H1 (cell line): ENCODE results near the gene SBSN. TPM values are rescaled to one million over a fixed set of nuclear protein-coding genes. Genes with fewer than 3 reads are reported as not detected.

Source experiments
- CTCF ChIA-PET: fragments of 300-600 bp; sonication (Branson Sonifier 250); formaldehyde crosslinking; loops from one replicate; lab custom pipeline; 2021; ENCODE audit not compliant: partially characterized antibody; lab: Charles Lee
- POLR2A ChIA-PET: fragments of 300-600 bp; sonication (Branson Sonifier 250); formaldehyde crosslinking; loops from one replicate; lab custom pipeline; 2021; ENCODE audit warnings: inconsistent platforms; ENCODE audit not compliant: partially characterized antibody; lab: Charles Lee
- DNase-seq, 2 experiments: peaks; one replicate each; pipeline versions ENCODE4 v3.0.0 to v3.0.0-alpha.2; 2010 to 2022; ENCODE audit warnings: low spot score in 2 of 2, low read depth in 1 of 2, mixed read lengths in 1 of 2
- FAIRE-seq: peaks from 2 replicates; lab custom pipeline; 2011; peaks lifted over from hg19 to GRCh38; lab: Jason Lieb, UNC
- H2AFZ ChIP-seq: 2 replicates; pipeline ENCODE4 v1.8.1; 2012; ENCODE audit warnings: low read length, inconsistent platforms
- H2AK5ac ChIP-seq: 2 replicates; pipeline ENCODE4 v1.6.1; 2013; ENCODE audit warnings: low read depth, low read length
- H2BK120ac ChIP-seq: replicated peaks from 2 replicates; pipeline ENCODE3; 2013; ENCODE audit warnings: low read depth, low read length, inconsistent platforms
- H2BK12ac ChIP-seq: 2 replicates; pipeline ENCODE4 v1.6.1; 2013; ENCODE audit warnings: low read depth, low read length
- H2BK15ac ChIP-seq: 2 replicates; pipeline ENCODE4 v1.6.1; 2013; ENCODE audit warnings: low read length
- H2BK20ac ChIP-seq: 2 replicates; pipeline ENCODE4 v1.6.1; 2013; ENCODE audit warnings: low read length
- H2BK5ac ChIP-seq: 2 replicates; pipeline ENCODE4 v1.6.1; 2013; ENCODE audit warnings: low read depth, low read length
- H3K14ac ChIP-seq: 2 replicates; pipeline ENCODE4 v1.6.1; 2013; ENCODE audit warnings: inconsistent platforms; ENCODE audit not compliant: insufficient read length
- H3K18ac ChIP-seq: 2 replicates; pipeline ENCODE4 v1.6.1; 2013; ENCODE audit warnings: low read length; ENCODE audit errors: extremely low read depth
- H3K23ac ChIP-seq: 2 replicates; pipeline ENCODE4 v1.6.1; 2013; ENCODE audit warnings: inconsistent platforms; ENCODE audit not compliant: insufficient read length
- H3K23me2 ChIP-seq: 2 replicates; pipeline ENCODE4 v1.6.1; 2013; ENCODE audit warnings: low read depth, low read length
- H3K27ac ChIP-seq: 2 replicates; pipeline ENCODE4 v1.6.1; 2011; ENCODE audit warnings: low read depth, low read length, inconsistent platforms
- H3K27me3 ChIP-seq, 4 experiments: replicated peaks in 1 of 4; 1 replicate in 1 of 4; 2 replicates in 3 of 4; pipeline versions ENCODE4 v1.6.1 to v1.8.1; 2011 to 2013; ENCODE audit warnings: low read length in 3 of 4, mild to moderate bottlenecking in 3 of 4, inconsistent platforms in 2 of 4, mixed read lengths in 2 of 4, moderate library complexity in 1 of 4; ENCODE audit not compliant: control insufficient read depth in 3 of 4, insufficient read depth in 3 of 4; ENCODE audit errors: extremely low read depth in 1 of 4
- H3K36me3 ChIP-seq, 4 experiments: 2 replicates each; pipeline versions ENCODE4 v1.6.1 to v1.8.1; 2011 to 2013; ENCODE audit warnings: mild to moderate bottlenecking in 4 of 4, low read length in 3 of 4, moderate library complexity in 2 of 4, control low read depth in 1 of 4, inconsistent platforms in 1 of 4; ENCODE audit not compliant: insufficient read depth in 4 of 4, control insufficient read depth in 2 of 4
- H3K4ac ChIP-seq: replicated peaks from 2 replicates; pipeline ENCODE3; 2013; ENCODE audit warnings: low read length, low read depth, mixed read lengths, inconsistent platforms; ENCODE audit not compliant: insufficient read length
- H3K4me1 ChIP-seq, 4 experiments: replicated peaks in 1 of 4; 1 replicate in 1 of 4; 2 replicates in 3 of 4; pipeline versions ENCODE4 v1.6.1 to v1.8.1; 2011 to 2013; ENCODE audit warnings: low read length in 3 of 4, inconsistent platforms in 2 of 4, mixed read lengths in 1 of 4; ENCODE audit not compliant: insufficient read depth in 4 of 4, control insufficient read depth in 3 of 4
- H3K4me2 ChIP-seq, 2 experiments: 2 replicates each; pipeline versions ENCODE4 v1.6.1 to v1.8.1; 2011 to 2013; ENCODE audit warnings: low read depth in 2 of 2, low read length in 2 of 2, control low read depth in 1 of 2, inconsistent platforms in 1 of 2, mild to moderate bottlenecking in 1 of 2; ENCODE audit not compliant: insufficient read depth in 1 of 2
- H3K4me3 ChIP-seq, 4 experiments: fragments of 200-600, 300-600 bp in 1 of 4; sonication (generic), shearing (Covaris generic), sonication (Bioruptor Twin) in 1 of 4; 2 replicates each; pipeline versions ENCODE4 v1.5.1 to v1.8.1; 2011 to 2016; ENCODE audit warnings: low read length in 4 of 4, low read depth in 3 of 4, control low read depth in 2 of 4, inconsistent platforms in 2 of 4, mild to moderate bottlenecking in 2 of 4, mixed read lengths in 1 of 4, moderate library complexity in 1 of 4; ENCODE audit not compliant: insufficient read depth in 2 of 4; ENCODE audit errors: extremely low read depth in 1 of 4
- H3K56ac ChIP-seq: replicated peaks from 2 replicates; pipeline ENCODE3; 2013; ENCODE audit warnings: low read depth, mild to moderate bottlenecking, mixed read lengths, low read length, inconsistent platforms; ENCODE audit not compliant: insufficient read length
- H3K79me1 ChIP-seq: 2 replicates; pipeline ENCODE4 v1.6.1; 2013; ENCODE audit warnings: low read depth, low read length, control low read depth
- H3K79me2 ChIP-seq, 2 experiments: 2 replicates each; pipeline versions ENCODE4 v1.6.1 to v1.8.1; 2012 to 2013; ENCODE audit warnings: low read length in 2 of 2, mild to moderate bottlenecking in 2 of 2, inconsistent platforms in 1 of 2; ENCODE audit not compliant: insufficient read depth in 2 of 2, control insufficient read depth in 1 of 2
- H3K9ac ChIP-seq, 4 experiments: replicated peaks in 1 of 4; 1 replicate in 1 of 4; 2 replicates in 3 of 4; pipeline versions ENCODE4 v1.6.1 to v1.8.1; 2011 to 2013; ENCODE audit warnings: low read depth in 3 of 4, low read length in 3 of 4, control low read depth in 2 of 4, mild to moderate bottlenecking in 2 of 4, moderate library complexity in 2 of 4, inconsistent platforms in 1 of 4; ENCODE audit errors: extremely low read depth in 1 of 4
- H3K9me3 ChIP-seq, 2 experiments: 2 replicates each; pipeline versions ENCODE4 v1.6.1 to v1.8.1; 2012 to 2013; ENCODE audit warnings: mild to moderate bottlenecking in 2 of 2, moderate library complexity in 2 of 2, control low read depth in 1 of 2, inconsistent platforms in 1 of 2, low read depth in 1 of 2, low read length in 1 of 2, mixed read lengths in 1 of 2; ENCODE audit not compliant: insufficient read depth in 2 of 2
- H4K20me1 ChIP-seq, 2 experiments: replicated peaks in 1 of 2; 2 replicates each; pipeline versions ENCODE3 to v1.8.1; 2011 to 2013; ENCODE audit warnings: inconsistent platforms in 2 of 2, low read length in 2 of 2, mild to moderate bottlenecking in 1 of 2; ENCODE audit not compliant: insufficient read depth in 2 of 2, control insufficient read depth in 1 of 2
- H4K5ac ChIP-seq: 2 replicates; pipeline ENCODE4 v1.6.1; 2013; ENCODE audit warnings: low read length, low read depth, mixed read lengths, inconsistent platforms; ENCODE audit not compliant: insufficient read length
- H4K8ac ChIP-seq: 2 replicates; pipeline ENCODE4 v1.8.0; 2013; ENCODE audit warnings: mild to moderate bottlenecking, moderate library complexity, low read length, inconsistent platforms; ENCODE audit not compliant: insufficient read depth; ENCODE audit errors: extremely low read depth
- H4K91ac ChIP-seq: replicated peaks from 2 replicates; pipeline ENCODE3; 2013; ENCODE audit warnings: low read length, mixed read lengths, inconsistent platforms; ENCODE audit not compliant: insufficient read length
- BRCA1 ChIP-seq: IDR thresholded peaks from 2 replicates; pipeline ENCODE4 v1.6.1; 2012; ENCODE audit warnings: low read depth, low read length, improper control_type of control experiment
- EP300 ChIP-seq, 2 experiments: IDR thresholded peaks; 1 replicate in 1 of 2; 2 replicates in 1 of 2; pipeline ENCODE4 v1.6.1; 2011 to 2012; ENCODE audit warnings: low read depth in 2 of 2, low read length in 2 of 2, mild to moderate bottlenecking in 2 of 2, borderline replicate concordance in 1 of 2, inconsistent platforms in 1 of 2, moderate library complexity in 1 of 2
- JUN ChIP-seq: IDR thresholded peaks from 2 replicates; pipeline ENCODE4 v1.6.1; 2011; ENCODE audit warnings: low read depth, mild to moderate bottlenecking, improper control_type of control experiment, low read length
- POLR2A ChIP-seq, 2 experiments: IDR thresholded peaks; 1 replicate in 1 of 2; 2 replicates in 1 of 2; pipeline ENCODE4 v1.6.1; 2011; ENCODE audit warnings: low read depth in 2 of 2, low read length in 2 of 2, mild to moderate bottlenecking in 2 of 2; ENCODE audit errors: control extremely low read depth in 1 of 2
- RXRA ChIP-seq: IDR thresholded peaks from 2 replicates; pipeline ENCODE4 v1.6.1; 2011; ENCODE audit warnings: low read depth, mild to moderate bottlenecking, low read length, moderate library complexity; ENCODE audit not compliant: insufficient read depth
- SP1 ChIP-seq: IDR thresholded peaks from 2 replicates; pipeline ENCODE4 v1.6.1; 2011; ENCODE audit warnings: low read depth, low read length
- TEAD4 ChIP-seq: IDR thresholded peaks from 2 replicates; pipeline ENCODE4 v1.6.1; 2012; ENCODE audit warnings: low read depth, low read length, inconsistent platforms, mixed read lengths
- YY1 ChIP-seq: IDR thresholded peaks from 2 replicates; pipeline ENCODE4 v1.6.1; 2011; ENCODE audit warnings: low read depth, mild to moderate bottlenecking, low read length
- WGBS, 2 experiments: shearing (Covaris generic) in 1 of 2; methylation state at CpG; one replicate each; pipeline versions ENCODE4 v1.1.6 to v1.1.7; 2013 to 2015; ENCODE audit warnings: low lambda C conversion rate in 2 of 2, mixed read lengths in 2 of 2, inconsistent platforms in 1 of 2, low coverage in 1 of 2, missing lambda C conversion rate in 1 of 2; ENCODE audit not compliant: insufficient replicate concordance in 2 of 2, insufficient coverage in 1 of 2, insufficient read length in 1 of 2; ENCODE audit errors: extremely low coverage in 1 of 2, missing lambda C conversion rate in 1 of 2; 5-methylcytosine and 5-hydroxymethylcytosine counted together
- polyA plus RNA-seq, 7 experiments: library from polyadenylated mRNA; depleted of rRNA in 3 of 7; stranded (reverse) in 5 of 7; unstranded in 2 of 7; fragments of >200 nt in 5 of 7; fragments of 200-250 nt in 2 of 7; gene quantifications; 1 replicate in 5 of 7; 2 replicates in 1 of 7; 4 replicates in 1 of 7; pipeline versions ENCODE4 v1.2.1 to v1.2.3, GENCODE V29; 2011 to 2013; ENCODE audit warnings: missing spikeins in 2 of 7, mixed read lengths in 2 of 7
- total RNA-seq: library from RNA; stranded (reverse); fragmentation: NEBNext Ultra II Directional; extraction: Animal tissue kit (Norgen Biotek cat#: 25700); gene quantifications from 2 replicates; pipeline ENCODE4 v1.2.1, GENCODE V29; 2021

The SBSN gene
- total and polyA plus RNA-seq, 2 of the 8 experiments (the other 6 are each of a cell fraction or from before 2014, with no cell fraction given), result not detected

- H3K18ac ChIP-seq, result no peak overlapping the region
- H2AK5ac ChIP-seq, result no peak overlapping the region
- H3K79me1 ChIP-seq, result peaks cover 8% of the 10 kb centered on the region; the same call in 1 of the 2 replicates
- no peak overlapping the region for H2AFZ ChIP-seq
- TF ChIP-seq BRCA1 (no peak), JUN (no peak), POLR2A (IDR thresholded peaks at IDR 0.05; ENCODE audit: control extremely low read depth in 1 of 2, low read depth in 2 of 2, low read length in 2 of 2) (no peak), YY1 (no peak), SP1 (no peak), TEAD4 (no peak), RXRA (no peak), EP300 (IDR thresholded peaks at IDR 0.05; ENCODE audit: borderline replicate concordance in 1 of 2, low read depth in 2 of 2, low read length in 2 of 2) (no peak)
- peaks cover 2 to 7% of the 10 kb centered on the region in 2 experiments for H4K20me1 ChIP-seq
- no peak overlapping the region for H4K91ac ChIP-seq
- 0 out of 7 replicates have a peak, but pooled peaks cover 0 to 5% (median 0%) of the 10 kb centered on the region in 4 experiments for H3K4me1 ChIP-seq
- peaks cover 0 to 9% (median 5%) of the 10 kb centered on the region in 4 experiments; a peak in 3 of 8 replicates for H3K36me3 ChIP-seq
- POLR2A ChIA-PET, result interaction anchor here (0.8 to 1.6 kb wide), 5 partner anchors 10 to 97 kb away, joined by 3 to 5 read pairs (median 3); partner anchors contain the start of gene COX6B1
- no peak overlapping the region for H3K4ac ChIP-seq
- peaks cover 0 to 3% (median 0%) of the 10 kb centered on the region in 4 experiments; a peak in 2 of 7 replicates for H3K27me3 ChIP-seq
- DNase-seq (no peak), FAIRE-seq (no peak)
- H2BK15ac ChIP-seq, result no peak overlapping the region
- H3K9me3 ChIP-seq, result no peaks in the 10 kb centered on the region
- CTCF ChIA-PET, result interaction anchor here (0.9 to 1.7 kb wide), 5 partner anchors 16 to 142 kb away, joined by 3 to 9 read pairs (median 4); no protein-coding TSS in a partner anchor
- no peak overlapping the region for H3K14ac ChIP-seq
- H4K5ac ChIP-seq, result no peak overlapping the region
- H3K4me2 ChIP-seq, result no peak overlapping the region
- no peak overlapping the region for H3K4me3 ChIP-seq
- H4K8ac ChIP-seq, result no peak overlapping the region
- no peak overlapping the region for H2BK5ac ChIP-seq
- H3K27ac ChIP-seq, result no peak overlapping the region
- peaks cover 3% of the 10 kb centered on the region; the same call in 1 of the 2 replicates for H3K23me2 ChIP-seq
- H3K79me2 ChIP-seq, result peaks cover 0 to 12% of the 10 kb centered on the region in 2 experiments; a peak in 2 of 4 replicates
- H2BK20ac ChIP-seq, result no peak overlapping the region
- H3K56ac ChIP-seq, result no peak overlapping the region
- H3K9ac ChIP-seq, result no peak overlapping the region
- no peak overlapping the region for H2BK120ac ChIP-seq
- H2BK12ac ChIP-seq, result no peak overlapping the region
- no peak overlapping the region for H3K23ac ChIP-seq
- WGBS, 2 experiments, result 94% methylated on average over 14 of the region's 21 CpGs; no CpG with 5 or more reads in 1 of the 2 experiments
Observed at GRCh38 chr19:35551091-35551810, 23.1 kb upstream of the SBSN start.
